Endothelial cell of umbilical vein (primary cell): ENCODE data around the gene MCFD2.

Source experiments
- TF ChIP-seq, protein P1 (sequence below), 2 donors: IDR thresholded peaks; 1 replicate in 1 of 2; 2 replicates in 1 of 2; pipeline ENCODE4 v1.5.1; 2011; ENCODE audit warnings: low read length in 2 of 2, mild to moderate bottlenecking in 2 of 2, moderate library complexity in 2 of 2, control low read depth in 1 of 2, inconsistent platforms in 1 of 2, low read depth in 1 of 2; ENCODE audit not compliant: insufficient read depth in 1 of 2; ENCODE audit errors: extremely low read depth in 1 of 2
- TF ChIP-seq, protein P2 (sequence below): IDR thresholded peaks from 2 replicates; pipeline ENCODE4 v1.6.1; 2011; ENCODE audit not compliant: insufficient read depth, insufficient read length

- TF ChIP-seq, protein P1, sequence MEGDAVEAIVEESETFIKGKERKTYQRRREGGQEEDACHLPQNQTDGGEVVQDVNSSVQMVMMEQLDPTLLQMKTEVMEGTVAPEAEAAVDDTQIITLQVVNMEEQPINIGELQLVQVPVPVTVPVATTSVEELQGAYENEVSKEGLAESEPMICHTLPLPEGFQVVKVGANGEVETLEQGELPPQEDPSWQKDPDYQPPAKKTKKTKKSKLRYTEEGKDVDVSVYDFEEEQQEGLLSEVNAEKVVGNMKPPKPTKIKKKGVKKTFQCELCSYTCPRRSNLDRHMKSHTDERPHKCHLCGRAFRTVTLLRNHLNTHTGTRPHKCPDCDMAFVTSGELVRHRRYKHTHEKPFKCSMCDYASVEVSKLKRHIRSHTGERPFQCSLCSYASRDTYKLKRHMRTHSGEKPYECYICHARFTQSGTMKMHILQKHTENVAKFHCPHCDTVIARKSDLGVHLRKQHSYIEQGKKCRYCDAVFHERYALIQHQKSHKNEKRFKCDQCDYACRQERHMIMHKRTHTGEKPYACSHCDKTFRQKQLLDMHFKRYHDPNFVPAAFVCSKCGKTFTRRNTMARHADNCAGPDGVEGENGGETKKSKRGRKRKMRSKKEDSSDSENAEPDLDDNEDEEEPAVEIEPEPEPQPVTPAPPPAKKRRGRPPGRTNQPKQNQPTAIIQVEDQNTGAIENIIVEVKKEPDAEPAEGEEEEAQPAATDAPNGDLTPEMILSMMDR (IDR thresholded peaks at IDR 0.05; ENCODE audit: extremely low read depth in 1 of 2, insufficient read depth in 1 of 2, low read depth in 1 of 2, low read length in 2 of 2): no peak
- TF ChIP-seq, protein P2, sequence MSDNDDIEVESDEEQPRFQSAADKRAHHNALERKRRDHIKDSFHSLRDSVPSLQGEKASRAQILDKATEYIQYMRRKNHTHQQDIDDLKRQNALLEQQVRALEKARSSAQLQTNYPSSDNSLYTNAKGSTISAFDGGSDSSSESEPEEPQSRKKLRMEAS: no peak
These were observed 24.2 kb upstream of the MCFD2 start for GRCh38 chr2:46939626-46940359.
